ENCODE results near the gene PDXDC1.
"Not testable (repeated sequence)": the region's sequence is repeated elsewhere in the genome, so short reads cannot be mapped to it uniquely, and the experiment has no call there.

Gene PDXDC1

DNA sequence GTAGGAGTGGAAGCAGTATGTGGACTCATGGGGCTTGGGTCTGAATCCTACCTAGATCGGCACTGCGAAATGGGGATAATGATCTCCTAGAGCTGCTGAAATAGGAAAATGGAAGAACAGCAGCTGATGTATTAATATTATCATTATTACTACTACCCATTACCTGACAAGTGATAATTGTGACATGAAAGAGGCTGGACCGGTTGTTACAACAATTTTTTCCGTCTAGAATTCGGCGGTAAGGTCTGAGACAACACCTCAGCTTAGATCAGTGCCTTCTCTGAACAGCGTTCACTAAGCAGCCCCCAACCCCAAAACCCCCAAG, 533 bp upstream of the PDXDC1 start:
- not testable (repeated sequence) for DNase-seq (ENCODE audit: low read depth)

DNA sequence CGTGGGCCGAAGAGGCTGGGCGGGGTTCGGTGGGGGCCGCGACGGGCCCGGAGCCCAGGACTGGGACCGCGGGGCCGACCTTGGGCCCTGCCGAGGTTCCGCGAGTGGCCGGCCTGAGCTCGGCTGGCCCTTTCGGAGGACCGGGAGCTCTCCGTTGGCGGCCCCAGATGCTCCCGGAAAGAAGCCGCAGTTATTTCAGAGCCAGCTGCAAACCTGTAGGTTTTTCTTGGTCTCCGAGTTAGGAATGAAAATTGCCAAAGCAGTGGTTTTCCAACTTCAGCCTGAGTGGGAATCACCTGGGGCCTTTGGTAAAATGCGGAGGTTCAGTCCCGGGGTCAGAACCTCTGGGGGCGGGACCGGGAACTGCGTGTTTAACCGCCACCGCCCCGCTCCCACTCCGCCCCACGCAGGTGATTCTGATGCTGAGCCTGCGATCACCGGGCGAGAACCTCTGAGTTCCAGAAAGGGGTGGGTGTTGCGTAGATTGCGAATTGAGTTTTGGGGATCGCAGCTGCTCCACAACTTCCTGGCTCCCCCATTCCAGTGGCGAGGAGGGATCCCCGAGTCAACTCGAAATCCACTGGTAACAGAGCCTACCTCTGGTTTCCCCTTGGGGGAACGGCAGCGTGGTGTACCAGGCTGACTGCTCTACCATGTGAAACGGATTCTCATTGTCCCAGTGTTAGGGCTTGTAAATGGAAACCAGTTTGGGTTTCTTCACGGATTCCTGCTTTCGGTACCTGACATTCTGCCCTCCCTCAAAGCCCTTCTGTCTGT, 780 bp downstream of the PDXDC1 start:
- DNase-seq (ENCODE audit: low read depth), result peak; percentile 49

DNA sequence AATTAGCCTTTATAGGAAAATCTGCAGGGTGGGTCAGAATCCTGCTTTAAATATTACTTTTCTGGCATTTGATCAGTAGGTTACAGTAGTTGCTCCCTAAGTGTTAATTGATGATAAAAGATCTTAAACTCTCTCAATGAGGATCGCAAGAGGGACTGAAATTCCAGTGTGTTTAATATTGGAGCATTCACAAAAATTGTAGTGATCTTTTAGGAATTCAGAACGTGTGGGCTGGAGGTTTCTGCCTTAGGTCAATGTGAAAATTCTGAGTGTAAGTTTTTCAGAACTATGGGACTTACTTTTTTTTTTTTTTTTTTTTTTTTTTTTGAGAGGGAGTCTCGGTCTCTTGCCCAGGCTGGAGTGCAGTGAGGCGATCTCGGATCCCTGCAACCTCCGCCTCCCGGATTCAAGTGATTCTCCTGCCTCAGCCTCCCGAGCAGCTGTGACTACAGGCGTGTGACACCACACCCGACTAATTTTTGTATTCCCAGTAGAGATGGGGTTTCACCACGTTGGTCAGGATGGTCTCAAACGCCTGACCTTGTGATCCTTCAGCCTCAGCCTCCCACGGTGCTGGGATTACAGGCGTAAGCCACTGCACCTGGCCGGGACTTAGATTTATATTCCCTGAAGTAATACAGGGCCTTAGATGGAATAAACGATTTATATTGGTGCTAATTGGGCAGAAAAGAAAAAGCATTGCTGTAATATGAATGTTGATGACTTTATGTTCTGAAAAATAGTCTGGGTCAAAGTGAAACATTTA, 2.3 kb downstream of the PDXDC1 start:
- not testable (repeated sequence) for DNase-seq (ENCODE audit: low read depth)

DNA sequence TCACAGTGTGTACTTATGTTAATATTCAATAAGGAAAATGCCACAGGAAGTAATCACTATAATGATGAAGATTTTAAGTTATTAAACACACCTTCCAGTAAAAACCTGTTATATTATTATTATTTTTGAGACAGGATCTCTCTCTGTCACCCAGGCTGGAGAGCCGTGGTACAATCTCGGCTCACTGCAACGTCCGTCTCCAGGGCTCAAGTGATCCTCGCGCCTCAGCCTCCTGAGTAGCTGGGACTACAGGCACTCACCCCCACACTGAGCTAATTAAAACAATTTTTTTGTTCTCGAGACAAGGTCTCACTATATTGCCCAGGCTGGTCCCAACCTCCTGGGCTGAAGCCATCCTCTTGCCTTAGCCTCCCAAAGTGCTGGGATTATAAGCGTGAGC, 3.5 kb downstream of the PDXDC1 start:
- DNase-seq (ENCODE audit: low read depth), result not testable (repeated sequence)

DNA sequence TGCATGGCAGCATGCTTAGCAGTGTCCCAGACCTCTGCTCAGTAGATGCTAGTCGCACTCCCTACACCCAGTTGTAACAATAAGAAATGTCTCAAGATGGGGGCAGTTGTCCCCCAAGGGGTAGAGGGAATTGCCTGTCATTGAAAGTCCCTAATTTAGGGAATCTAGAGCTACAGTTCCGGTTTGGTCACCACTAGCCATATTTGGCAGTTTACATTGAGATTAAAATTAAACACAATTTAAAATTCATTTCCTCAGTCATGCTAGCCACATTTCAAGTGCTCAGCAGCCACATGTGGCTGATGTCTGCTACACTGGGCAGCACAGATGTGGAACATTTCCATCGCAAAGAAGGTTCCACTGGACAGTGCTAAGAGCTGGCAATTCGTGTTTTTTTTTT, 4.1 kb downstream of the PDXDC1 start:
- not testable (repeated sequence) for DNase-seq (ENCODE audit: low read depth)

DNA sequence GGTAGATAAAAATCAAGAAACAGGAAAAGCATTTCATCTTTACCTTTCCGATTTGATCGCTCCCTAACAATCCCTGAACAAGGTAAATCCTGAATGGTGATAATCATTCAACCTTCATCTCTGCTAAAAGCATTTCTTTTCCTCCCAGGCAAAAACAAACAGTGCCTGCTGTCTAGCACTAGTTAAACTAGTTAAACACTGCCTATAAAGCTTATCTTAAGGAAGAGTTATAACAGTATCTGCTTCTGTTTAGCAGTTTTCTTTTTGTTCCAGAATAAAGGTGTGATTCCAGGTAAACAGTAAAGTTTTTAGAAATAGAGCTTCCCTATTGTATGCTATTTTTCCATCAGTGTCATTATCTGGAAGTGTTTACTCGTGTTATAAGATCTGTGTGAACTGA, 6.4 kb downstream of the PDXDC1 start:
- DNase-seq (ENCODE audit: low read depth), result not testable (repeated sequence)

DNA sequence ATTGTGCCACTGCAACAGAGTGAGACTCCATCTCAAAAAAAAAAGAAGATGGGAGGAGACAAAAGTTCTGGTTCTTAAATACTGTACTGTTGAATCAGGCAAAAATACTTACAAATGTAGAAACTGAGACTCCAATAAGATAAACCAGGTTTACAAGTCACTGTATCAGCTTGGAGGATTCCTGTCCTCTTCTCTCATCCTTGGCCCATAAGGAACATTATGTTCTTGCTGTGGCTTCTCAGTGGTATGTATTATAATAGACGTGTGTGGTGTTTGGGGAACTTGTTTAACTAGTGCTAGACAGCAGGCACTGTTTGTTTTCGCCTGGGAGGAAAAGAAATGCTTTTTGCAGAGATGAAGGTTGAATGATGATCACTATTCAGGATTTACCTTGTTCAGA, 7.7 kb downstream of the PDXDC1 start:
- DNase-seq (ENCODE audit: low read depth), result not testable (repeated sequence)

DNA sequence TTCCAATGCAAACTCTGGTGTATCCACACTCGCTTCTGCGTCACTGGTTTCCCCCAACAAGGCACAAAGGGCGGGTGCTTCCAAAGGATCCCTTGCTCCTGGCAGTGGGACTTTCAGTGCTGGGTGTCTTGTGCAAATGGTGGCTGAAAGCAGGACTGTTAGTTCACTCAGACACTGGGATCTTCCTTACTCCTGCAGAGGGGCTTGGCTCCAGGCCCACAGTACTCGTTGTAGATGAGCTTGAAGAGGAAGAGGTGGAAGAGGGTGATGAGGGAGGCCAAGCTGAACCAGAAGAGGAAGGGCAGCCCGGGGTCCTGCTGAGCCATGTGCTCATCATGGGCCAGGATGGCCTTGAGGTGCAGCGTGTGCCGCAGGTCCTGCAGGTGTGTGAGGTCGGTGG, 13.3 kb downstream of the PDXDC1 start:
- not testable (repeated sequence) for DNase-seq (ENCODE audit: low read depth)

DNA sequence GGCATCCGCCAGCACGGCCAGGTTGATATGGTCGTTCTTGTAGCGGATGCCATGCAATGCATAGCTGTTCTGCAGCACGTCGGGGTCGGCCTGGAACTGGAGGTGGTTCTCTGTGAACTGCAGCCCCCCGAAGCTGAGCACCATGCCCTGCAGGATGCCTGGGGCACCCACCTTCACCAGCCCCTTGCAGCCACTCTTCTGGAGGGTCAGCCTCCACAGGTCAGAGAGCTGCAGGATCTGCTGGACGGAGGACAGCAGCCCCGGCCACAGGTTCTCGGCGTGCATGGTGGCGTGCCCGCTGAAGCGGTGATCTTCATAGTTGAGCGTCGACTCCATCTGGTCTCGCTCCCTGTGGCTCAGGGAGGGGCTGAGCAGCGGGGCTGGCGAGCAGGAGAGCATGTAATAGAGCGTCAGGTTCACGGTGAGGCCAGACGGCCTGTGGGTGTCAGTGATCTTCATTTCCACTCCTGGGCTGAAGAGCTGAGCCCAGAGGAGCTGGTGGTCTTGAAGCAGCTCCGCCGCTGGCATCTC, 13.9 kb downstream of the PDXDC1 start:
- DNase-seq (ENCODE audit: low read depth), result not testable (repeated sequence)

DNA sequence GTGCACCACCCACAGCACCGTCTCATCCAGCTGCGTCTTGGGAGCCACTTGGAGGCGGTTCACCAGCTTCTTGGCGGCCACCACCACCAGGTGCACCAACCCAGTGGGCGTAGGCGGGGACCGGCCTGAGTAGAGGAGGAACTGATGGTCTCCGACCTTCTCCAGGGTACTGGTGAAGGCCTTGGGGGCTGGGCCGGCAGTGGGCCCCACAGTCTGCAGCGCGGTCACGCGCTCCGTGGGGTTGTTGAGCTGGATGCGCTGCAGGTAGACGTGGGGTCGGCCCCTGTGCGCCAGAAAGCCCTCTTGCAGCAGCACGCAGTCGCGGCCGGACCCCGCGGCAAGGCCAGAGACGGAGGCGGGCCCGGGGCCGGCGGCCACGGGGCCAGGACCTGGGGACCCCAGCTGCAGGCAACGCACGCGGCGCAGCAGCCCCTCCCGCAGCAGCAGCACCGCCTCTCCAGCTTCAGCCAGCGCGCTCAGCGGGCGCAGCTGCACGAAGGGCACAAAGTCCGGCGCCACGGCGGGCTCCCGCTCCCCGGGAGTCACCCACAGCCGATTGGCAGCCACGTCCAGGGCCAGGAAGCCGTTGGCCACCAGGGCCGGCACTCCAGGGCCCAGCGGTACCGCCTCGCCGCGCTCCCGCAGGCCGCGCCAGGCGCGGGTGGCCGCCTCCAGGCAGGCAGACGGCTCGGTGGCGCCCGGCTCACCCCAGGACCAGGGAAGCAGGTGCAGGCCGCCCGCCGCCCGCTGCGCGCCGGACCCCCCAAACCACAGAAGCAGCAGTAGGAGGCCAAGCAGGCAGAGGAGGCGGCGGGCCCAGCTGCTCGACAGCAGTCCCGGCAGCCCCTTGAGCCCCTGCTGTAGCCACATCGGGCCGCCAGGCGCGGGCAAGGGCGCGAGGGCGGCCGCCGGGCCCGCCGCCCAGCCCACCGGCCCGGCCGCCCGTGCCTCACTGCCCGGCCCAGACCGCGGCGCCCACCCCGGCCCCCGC, 14.8 kb downstream of the PDXDC1 start:
- not testable (repeated sequence) for DNase-seq (ENCODE audit: low read depth)

DNA sequence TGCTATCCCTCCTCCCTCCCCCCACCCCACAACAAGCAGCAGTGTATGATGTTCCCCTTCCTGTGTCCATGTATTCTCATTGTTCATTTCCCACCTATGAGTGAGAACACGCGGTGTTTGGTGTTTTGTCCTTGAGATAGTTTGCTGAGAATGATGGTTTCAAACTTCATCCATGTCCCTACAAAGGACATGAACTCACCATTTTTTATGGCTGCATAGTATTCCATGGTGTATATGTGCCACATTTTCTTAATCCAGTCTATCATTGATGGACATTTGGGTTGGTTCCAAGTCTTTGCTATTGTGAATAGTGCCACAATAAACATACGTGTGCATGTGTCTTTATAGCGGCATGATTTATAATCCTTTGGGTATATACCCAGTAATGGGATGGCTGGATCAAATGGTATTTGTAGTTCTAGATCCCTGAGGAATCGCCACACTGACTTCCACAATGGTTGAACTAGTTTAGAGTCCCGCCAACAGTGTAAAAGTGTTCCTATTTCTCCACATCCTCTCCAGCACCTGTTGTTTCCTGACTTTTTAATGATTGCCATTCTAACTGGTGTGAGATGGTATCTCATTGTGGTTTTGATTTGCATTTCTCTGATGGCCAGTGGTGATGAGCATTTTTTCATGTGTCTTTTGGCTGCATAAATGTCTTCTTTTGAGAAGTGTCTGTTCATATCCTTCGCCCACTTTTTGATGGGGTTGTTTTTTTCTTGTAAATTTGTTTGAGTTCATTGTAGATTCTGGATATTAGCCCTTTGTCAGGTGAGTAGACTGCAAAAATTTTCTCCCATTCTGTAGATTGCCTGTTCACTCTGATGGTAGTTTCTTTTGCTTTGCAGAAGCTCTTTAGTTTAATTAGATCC, 18.7 kb downstream of the PDXDC1 start:
- DNase-seq (ENCODE audit: low read depth), result not testable (repeated sequence)

DNA sequence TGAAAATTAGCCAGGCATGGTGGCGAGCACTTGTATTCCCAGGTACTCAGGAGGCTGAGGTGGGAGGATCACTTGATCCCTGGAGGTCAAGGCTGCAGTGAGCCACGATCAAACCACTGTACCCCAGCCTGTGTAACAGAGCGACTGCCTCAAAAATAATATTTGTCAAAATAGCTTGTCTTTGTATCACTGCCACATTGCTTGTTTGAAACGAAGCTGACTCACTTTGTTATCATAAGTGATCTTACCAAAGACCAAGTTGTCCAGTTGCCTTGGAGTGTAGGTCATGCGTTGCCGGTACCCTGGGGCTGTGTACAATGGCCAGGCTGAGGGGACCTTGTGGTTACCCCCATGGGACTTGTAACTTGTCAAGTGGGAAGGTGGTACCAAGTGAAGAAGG, 21.9 kb downstream of the PDXDC1 start:
- DNase-seq (ENCODE audit: low read depth), result not testable (repeated sequence)

DNA sequence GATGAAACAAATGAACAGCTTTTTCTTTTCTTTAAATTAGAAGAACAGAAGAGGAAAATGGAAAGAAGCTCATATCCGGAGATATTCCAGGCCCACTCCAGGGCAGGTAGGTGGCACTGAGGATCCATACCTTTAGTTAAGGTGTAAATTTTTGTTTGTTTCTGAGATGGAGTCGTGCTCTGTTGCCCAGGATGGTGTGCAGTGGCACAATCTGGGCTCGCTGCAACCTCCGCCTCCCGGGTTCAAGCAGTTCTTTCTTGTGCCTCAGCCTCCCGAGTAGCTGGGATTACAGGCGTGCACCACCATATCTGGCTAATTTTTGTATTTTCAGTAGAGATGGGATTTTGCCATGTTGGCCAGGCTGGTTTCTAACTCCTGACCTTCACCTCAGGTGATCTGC, 23.5 kb downstream of the PDXDC1 start:
- DNase-seq (ENCODE audit: low read depth), result not testable (repeated sequence)

DNA sequence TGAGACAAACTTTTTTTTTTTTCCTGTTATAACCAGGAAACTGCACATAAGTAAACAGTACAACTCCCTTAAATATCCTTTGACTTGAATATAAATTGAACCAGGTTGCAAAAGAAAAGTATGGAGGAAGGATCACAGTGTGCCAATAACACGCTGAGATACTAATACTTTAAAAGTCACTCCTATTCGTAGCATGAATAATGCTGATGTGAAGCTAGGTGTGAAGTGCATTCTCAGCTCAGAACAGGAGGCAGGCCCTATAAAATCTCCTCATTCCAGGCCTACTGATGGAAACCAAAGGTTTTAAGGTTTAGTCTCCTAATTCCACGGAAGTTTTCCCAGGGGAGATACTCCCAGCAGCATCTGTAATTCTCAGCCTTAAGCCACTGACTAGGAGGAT, 25.0 kb downstream of the PDXDC1 start:
- DNase-seq (ENCODE audit: low read depth), result not testable (repeated sequence)

DNA sequence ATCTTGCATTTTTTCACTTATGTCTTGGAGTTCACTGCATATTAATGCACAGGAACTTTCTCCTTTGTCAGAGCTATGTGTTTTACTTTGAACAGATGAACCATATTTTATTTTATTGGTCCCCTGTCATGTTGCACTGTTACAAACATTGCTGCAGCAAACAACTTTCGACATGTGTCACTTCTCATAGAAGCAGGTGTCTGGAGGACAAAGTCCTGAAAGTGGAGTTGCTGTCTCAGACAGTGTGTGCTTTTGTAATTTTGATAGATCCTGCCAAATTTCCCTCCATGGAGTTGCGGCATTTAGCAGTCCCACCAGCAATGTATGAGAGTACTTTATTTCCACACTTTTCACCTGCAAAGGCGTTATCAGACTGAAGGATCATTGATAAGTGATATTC, 27.6 kb downstream of the PDXDC1 start:
- DNase-seq (ENCODE audit: low read depth), result not testable (repeated sequence)

DNA sequence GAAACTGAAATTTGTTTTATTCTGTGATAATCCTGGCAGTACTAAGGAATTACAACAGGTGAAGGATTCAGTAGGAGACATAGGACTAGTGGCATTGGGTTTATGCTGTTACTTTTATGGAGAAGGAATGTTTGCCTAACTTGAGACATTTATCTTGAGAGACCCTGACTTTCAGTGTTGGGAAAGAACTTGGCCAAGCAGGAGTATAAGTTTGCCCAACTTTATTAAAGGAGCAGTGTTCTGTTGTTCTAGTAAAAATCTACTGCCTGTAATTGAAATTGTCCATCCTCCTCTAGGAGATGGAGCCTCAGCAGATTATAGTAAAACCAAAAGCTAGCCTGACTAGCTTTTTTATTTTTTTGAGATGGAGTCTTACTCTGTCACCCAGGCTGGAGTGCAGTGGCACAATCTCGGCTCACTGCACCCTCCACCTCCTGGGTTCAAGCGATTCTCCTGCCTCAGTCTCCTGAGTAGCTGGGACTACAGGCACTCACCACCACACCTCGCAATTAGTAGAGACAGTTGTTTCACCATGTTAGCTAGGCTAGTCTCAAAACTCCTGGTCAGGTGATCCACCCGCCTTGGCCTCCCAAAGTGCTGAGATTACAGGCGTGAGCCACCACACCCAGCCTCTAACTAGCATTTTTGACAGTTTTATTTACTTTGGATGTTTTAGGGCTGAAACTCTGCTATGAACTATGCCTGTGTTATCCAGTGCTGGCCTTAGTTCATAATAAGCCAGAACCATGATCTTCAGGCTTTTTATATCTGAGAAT, 30.7 kb downstream of the PDXDC1 start:
- not testable (repeated sequence) for DNase-seq (ENCODE audit: low read depth)

DNA sequence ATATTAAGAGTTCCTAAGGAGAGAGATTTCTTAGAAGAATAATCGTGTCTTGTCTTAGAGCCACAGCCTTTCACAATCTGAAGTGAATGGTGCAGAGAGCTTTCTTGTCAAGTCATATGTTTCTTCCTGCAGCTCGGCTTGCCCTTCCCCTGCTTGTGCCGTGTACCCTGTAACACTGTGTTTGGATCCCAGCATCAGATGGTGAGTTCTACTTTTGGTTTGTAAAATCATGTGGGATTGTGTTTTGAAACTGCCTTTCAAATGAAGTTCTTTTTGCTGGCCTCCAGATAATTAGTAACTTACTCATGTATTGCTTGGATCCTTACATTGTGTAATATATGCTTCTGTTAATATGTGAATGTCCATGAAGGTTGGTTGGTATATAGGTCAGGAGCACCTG, 33.8 kb downstream of the PDXDC1 start:
- not testable (repeated sequence) for DNase-seq (ENCODE audit: low read depth)

DNA sequence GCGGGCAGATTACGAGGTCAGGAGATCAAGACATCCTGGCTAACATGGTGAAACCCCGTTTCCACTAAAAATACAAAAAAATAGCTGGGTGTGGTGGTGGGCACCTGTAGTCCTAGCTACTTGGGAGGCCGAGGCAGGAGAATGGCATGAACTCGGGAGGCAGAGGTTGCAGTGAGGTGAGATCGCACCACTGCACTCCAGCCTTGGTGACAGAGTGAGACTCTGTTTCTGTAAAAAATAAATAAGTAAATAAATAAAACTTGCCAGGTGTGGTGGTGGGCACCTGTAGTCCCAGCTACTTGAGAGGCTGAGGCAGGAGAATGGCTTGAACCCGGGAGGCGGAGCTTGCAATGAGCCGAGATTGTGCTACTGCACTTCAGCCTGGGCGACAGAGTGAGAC, 38.1 kb downstream of the PDXDC1 start:
- not testable (repeated sequence) for DNase-seq (ENCODE audit: low read depth)

DNA sequence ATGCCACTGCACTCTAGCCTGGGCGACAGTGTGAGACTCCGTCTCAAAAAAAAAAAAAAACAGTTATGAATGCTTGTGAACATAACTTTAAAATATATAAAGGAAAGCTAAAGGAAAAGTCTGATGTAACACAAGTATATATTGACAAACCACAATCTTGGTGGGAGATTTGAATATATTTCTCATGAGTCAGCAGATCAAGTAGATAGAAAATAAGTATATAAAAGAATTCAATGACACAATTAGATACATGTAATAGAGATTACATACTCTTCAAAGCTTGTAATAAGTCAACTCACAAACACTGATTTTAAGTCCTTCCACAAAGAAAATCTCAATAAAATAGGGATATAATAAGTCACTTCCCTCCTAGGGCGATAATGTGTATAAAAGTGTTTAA, 40.8 kb downstream of the PDXDC1 start:
- not testable (repeated sequence) for DNase-seq (ENCODE audit: low read depth)

DNA sequence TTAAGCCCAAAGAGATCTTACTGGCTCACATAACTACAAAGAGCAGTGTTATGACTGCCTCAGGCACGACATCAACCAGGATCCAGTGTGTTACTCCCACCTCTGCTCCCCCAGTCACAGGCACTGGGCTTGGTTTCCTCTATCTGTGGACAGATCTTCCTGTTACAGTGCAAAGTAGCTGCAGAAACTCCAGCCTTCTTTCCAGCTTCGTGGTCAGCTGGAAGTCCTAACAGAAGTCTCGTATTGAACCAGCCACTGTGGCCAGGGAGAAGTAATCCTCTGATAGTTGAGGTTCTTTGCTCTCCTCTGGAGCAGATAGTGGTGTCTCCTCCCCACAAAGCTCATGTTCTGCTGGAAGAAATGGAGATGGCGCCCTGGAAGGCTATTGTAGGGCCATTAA, 41.5 kb downstream of the PDXDC1 start:
- DNase-seq (ENCODE audit: low read depth), result not testable (repeated sequence)

All from activated T-helper 1 cell treated with Interleukin-2 at 50 U/mL for 16 hours (primary cell).